Measurements from ENCODE around the gene NAA10. TPM values are rescaled to one million over a fixed set of nuclear protein-coding genes. Genes with fewer than 3 reads are reported as not detected.

The NAA10 gene
- total and polyA plus RNA-seq, 4 donors, result 33.1 to 146 (median 104) TPM

DNA sequence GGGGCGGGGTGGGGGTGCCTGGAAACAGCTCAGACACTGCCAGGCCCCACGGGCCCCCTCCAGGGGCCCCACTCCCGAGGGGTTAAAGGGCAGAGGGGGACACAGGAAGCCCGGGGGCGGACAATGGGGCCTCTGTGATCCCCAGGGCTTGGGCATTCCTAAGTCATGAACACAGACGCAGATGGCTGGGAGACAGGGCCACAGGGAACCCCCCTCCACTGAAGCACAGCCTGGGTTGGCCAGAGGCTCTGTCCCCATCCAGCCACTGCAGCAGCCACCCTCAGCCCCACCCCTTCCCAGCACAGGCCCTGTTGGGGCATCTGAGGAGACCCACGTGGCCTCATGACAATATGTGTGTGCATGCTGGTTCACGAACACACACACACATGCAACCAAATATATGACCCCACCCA is 52.7 kb downstream of the NAA10 start:
- Histone ChIP-seq H3K27ac (ENCODE audit: low read depth in 1 of 2, low read length in 1 of 2) (no peak overlapping the region), H3K9me3 (ENCODE audit: control insufficient read depth in 4 of 4, insufficient read depth in 3 of 4, low read length in 3 of 4) (peaks cover 0 to 2% (median 0%) of the 10 kb centered on the region in 4 donors), H3K9ac (ENCODE audit: insufficient read depth in 1 of 2, low read length in 2 of 2) (no peak overlapping the region), H3K36me3 (ENCODE audit: control insufficient read depth in 4 of 4, insufficient read depth in 4 of 4, low read length in 4 of 4) (no peaks in the 10 kb centered on the region), H3K4me1 (ENCODE audit: control insufficient read depth in 5 of 5, insufficient read depth in 5 of 5, low read length in 5 of 5) (peaks cover 0 to 4% (median 2%) of the 10 kb centered on the region in 5 donors), H3K4me3 (no peak overlapping the region), H3K27me3 (ENCODE audit: control insufficient read depth in 3 of 3, insufficient read depth in 3 of 3, low read length in 2 of 3) (peaks cover 23 to 45% (median 44%) of the 10 kb centered on the region in 3 donors)
- no peak for ATAC-seq (ENCODE audit: insufficient read depth, low FRiP score)
- WGBS, 2 donors, result 48 to 80% methylated on average over 2 to 8 of the region's 8 CpGs
- TF ChIP-seq, protein P1, sequence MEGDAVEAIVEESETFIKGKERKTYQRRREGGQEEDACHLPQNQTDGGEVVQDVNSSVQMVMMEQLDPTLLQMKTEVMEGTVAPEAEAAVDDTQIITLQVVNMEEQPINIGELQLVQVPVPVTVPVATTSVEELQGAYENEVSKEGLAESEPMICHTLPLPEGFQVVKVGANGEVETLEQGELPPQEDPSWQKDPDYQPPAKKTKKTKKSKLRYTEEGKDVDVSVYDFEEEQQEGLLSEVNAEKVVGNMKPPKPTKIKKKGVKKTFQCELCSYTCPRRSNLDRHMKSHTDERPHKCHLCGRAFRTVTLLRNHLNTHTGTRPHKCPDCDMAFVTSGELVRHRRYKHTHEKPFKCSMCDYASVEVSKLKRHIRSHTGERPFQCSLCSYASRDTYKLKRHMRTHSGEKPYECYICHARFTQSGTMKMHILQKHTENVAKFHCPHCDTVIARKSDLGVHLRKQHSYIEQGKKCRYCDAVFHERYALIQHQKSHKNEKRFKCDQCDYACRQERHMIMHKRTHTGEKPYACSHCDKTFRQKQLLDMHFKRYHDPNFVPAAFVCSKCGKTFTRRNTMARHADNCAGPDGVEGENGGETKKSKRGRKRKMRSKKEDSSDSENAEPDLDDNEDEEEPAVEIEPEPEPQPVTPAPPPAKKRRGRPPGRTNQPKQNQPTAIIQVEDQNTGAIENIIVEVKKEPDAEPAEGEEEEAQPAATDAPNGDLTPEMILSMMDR (IDR thresholded peaks at IDR 0.05; ENCODE audit: control extremely low read depth, extremely low read depth), result no peak
- DNase-seq, result no peak

DNA sequence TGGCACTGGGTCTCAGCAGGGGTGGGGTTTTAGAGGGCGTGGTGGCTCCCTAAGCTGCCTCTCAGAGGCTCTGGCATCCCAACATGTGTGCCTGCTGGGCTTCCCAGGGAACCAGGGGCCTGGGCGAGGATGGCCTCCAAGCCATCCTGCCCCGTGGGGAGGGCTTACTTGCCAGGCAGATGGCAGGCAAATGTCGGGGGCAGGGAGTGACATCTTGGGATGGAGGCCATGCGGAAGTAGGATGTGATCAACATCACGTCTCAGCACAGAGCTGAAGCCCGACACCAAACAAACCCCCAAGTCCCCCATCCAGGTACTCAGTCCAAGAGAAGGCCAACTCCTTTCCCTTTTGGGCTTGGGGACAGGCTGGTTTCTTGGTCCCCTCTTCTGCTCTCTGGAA is 53.6 kb downstream of the NAA10 start:
- no peak for DNase-seq
- Histone ChIP-seq H3K4me1 (ENCODE audit: control insufficient read depth in 5 of 5, insufficient read depth in 5 of 5, low read length in 5 of 5) (peaks cover 0 to 4% (median 2%) of the 10 kb centered on the region in 5 donors), H3K27ac (ENCODE audit: low read depth in 1 of 2, low read length in 1 of 2) (no peak overlapping the region), H3K9ac (ENCODE audit: insufficient read depth in 1 of 2, low read length in 2 of 2) (no peak overlapping the region), H3K4me3 (no peak overlapping the region), H3K27me3 (ENCODE audit: control insufficient read depth in 3 of 3, insufficient read depth in 3 of 3, low read length in 2 of 3) (peaks cover 20 to 40% (median 36%) of the 10 kb centered on the region in 3 donors), H3K36me3 (ENCODE audit: control insufficient read depth in 4 of 4, insufficient read depth in 4 of 4, low read length in 4 of 4) (no peaks in the 10 kb centered on the region), H3K9me3 (ENCODE audit: control insufficient read depth in 4 of 4, insufficient read depth in 3 of 4, low read length in 3 of 4) (peaks cover 0 to 2% (median 0%) of the 10 kb centered on the region in 4 donors)
- ATAC-seq (ENCODE audit: insufficient read depth, low FRiP score), result no peak
- 70 to 92% methylated on average over 5 to 7 of the region's 7 CpGs for WGBS, 2 donors
- TF ChIP-seq, protein P1 (IDR thresholded peaks at IDR 0.05; ENCODE audit: control extremely low read depth, extremely low read depth), result no peak

DNA sequence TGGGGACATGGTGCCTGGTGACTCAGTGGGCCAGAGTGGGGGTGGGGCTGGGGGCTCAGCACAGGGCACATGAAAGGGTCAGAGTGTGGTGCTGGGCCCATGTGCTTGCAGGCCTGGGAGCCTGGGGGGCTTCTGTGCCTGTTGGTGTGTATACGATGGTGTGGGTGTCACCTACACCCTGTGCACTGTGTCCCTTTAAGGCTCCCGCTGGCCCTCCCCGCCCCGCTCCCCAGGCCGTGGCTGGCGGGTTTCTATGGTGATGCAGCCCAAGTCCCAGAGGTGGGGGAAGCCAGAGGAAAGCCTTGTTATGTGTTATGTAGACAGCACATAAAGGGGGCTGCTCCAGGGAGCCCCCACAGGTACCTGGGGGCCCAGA is 54.4 kb downstream of the NAA10 start:
- Histone ChIP-seq H3K36me3 (ENCODE audit: control insufficient read depth in 4 of 4, insufficient read depth in 4 of 4, low read length in 4 of 4) (no peaks in the 10 kb centered on the region), H3K9me3 (ENCODE audit: control insufficient read depth in 4 of 4, insufficient read depth in 3 of 4, low read length in 3 of 4) (peaks cover 0 to 5% (median 0%) of the 10 kb centered on the region in 4 donors), H3K27ac (ENCODE audit: low read depth in 1 of 2, low read length in 1 of 2) (no peak overlapping the region), H3K4me1 (ENCODE audit: control insufficient read depth in 5 of 5, insufficient read depth in 5 of 5, low read length in 5 of 5) (peaks cover 0 to 4% (median 1%) of the 10 kb centered on the region in 5 donors), H3K4me3 (no peak overlapping the region), H3K9ac (ENCODE audit: insufficient read depth in 1 of 2, low read length in 2 of 2) (no peak overlapping the region), H3K27me3 (ENCODE audit: control insufficient read depth in 3 of 3, insufficient read depth in 3 of 3, low read length in 2 of 3) (peaks cover 20 to 36% (median 34%) of the 10 kb centered on the region in 3 donors)
- no peak for ATAC-seq (ENCODE audit: insufficient read depth, low FRiP score)
- DNase-seq, result no peak
- TF ChIP-seq, protein P1 (IDR thresholded peaks at IDR 0.05; ENCODE audit: control extremely low read depth, extremely low read depth), result no peak
- 30% methylated on average over 6 of the region's 6 CpGs; no CpG with 5 or more reads in 1 of the 2 donors for WGBS, 2 donors

Data from lung (tissue), 12 donors.